ENCODE measurements around the gene SIAH2. TPM values are rescaled to one million over a fixed set of nuclear protein-coding genes. Genes with fewer than 3 reads are reported as not detected.

The SIAH2 gene
- total and polyA plus RNA-seq, 2 of the 8 experiments (the other 6 are each of a cell fraction or from before 2014, with no cell fraction given) = 23.9 to 34.2 TPM

DNA sequence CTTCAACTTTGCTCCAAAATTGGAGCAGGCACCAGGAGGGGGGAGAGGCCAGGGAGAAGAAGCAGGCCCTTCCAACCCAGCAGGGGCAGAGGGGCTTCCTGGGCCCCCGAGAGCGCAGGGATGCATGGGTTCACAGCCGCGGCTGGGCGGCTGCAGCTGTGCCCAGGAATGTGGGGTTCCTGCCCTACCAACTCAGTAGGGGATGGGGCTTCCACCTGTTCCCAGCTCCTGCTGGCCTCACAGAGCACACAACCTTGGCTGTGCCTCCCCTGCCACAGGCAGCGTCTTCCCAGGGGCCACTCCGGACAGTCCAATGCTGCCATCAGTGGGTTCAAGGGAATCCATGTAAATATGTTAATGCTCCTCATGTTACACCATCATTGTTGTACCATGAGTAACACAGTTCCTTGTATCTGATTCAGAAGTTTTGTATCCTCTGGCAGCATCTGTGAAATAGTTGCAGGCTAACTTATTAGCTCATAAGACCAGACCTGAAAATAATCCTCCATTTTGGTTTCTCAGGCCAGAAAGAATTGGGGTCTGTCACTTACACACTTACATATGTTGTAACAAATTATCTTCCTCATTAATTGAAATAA lies 12.1 kb upstream of the SIAH2 start:
- ChIA-PET POLR2A (ENCODE audit: partially characterized antibody) (interaction anchor here (2.9 kb wide), 1 partner anchor 12 kb away, joined by 13 read pairs; the partner anchor contains the start of gene SIAH2), CTCF (ENCODE audit: partially characterized antibody) (interaction anchor here (0.6 to 8.2 kb wide), 6 partner anchors 9 to 370 kb away, joined by 3 to 71 read pairs (median 3); no protein-coding TSS in a partner anchor)
- Histone ChIP-seq H3K79me1 (ENCODE audit: low read depth, low read length) (no peaks in the 10 kb centered on the region), H3K27me3 (replicated peaks in 1 of 4; ENCODE audit: control insufficient read depth in 3 of 4, extremely low read depth in 1 of 4, insufficient read depth in 3 of 4, low read length in 3 of 4) (no peaks in the 10 kb centered on the region), H3K23ac (ENCODE audit: insufficient read length) (no peak overlapping the region), H3K56ac (replicated peaks; ENCODE audit: insufficient read length, low read depth, low read length) (no peak overlapping the region), H3K4ac (replicated peaks; ENCODE audit: insufficient read length, low read depth, low read length) (no peak overlapping the region), H2BK15ac (ENCODE audit: low read length) (no peak overlapping the region), H3K4me2 (ENCODE audit: insufficient read depth in 1 of 2, low read depth in 2 of 2, low read length in 2 of 2) (no peak overlapping the region), H3K9me3 (ENCODE audit: insufficient read depth in 2 of 2, low read depth in 1 of 2, low read length in 1 of 2) (peaks cover 3% of the 10 kb centered on the region in 2 experiments; a peak in 2 of 4 replicates), H4K8ac (ENCODE audit: extremely low read depth, insufficient read depth, low read length) (no peak overlapping the region), H4K20me1 (replicated peaks in 1 of 2; ENCODE audit: control insufficient read depth in 1 of 2, insufficient read depth in 2 of 2, low read length in 2 of 2) (no peaks in the 10 kb centered on the region), H4K91ac (replicated peaks; ENCODE audit: insufficient read length, low read length) (no peak overlapping the region), H3K36me3 (ENCODE audit: control insufficient read depth in 2 of 4, insufficient read depth in 4 of 4, low read length in 3 of 4) (no peaks in the 10 kb centered on the region), H3K27ac (ENCODE audit: low read depth, low read length) (no peak overlapping the region), H2AK5ac (ENCODE audit: low read depth, low read length) (no peak overlapping the region), H2BK120ac (replicated peaks; ENCODE audit: low read depth, low read length) (no peak overlapping the region), H2BK5ac (ENCODE audit: low read depth, low read length) (no peak overlapping the region), H3K4me1 (replicated peaks in 1 of 4; ENCODE audit: control insufficient read depth in 3 of 4, insufficient read depth in 4 of 4, low read length in 3 of 4) (no peaks in the 10 kb centered on the region), H2AFZ (ENCODE audit: low read length) (no peak overlapping the region), H3K14ac (ENCODE audit: insufficient read length) (no peak overlapping the region), H4K5ac (ENCODE audit: insufficient read length, low read depth, low read length) (no peak overlapping the region), H3K18ac (ENCODE audit: extremely low read depth, low read length) (no peak overlapping the region), H2BK20ac (ENCODE audit: low read length) (no peak overlapping the region), H3K79me2 (ENCODE audit: control insufficient read depth in 1 of 2, insufficient read depth in 2 of 2, low read length in 2 of 2) (no peaks in the 10 kb centered on the region), H2BK12ac (ENCODE audit: low read depth, low read length) (no peak overlapping the region), H3K23me2 (ENCODE audit: low read depth, low read length) (no peaks in the 10 kb centered on the region), H3K4me3 (ENCODE audit: extremely low read depth in 1 of 4, insufficient read depth in 2 of 4, low read depth in 3 of 4, low read length in 4 of 4) (no peak overlapping the region), H3K9ac (replicated peaks in 1 of 4; ENCODE audit: extremely low read depth in 1 of 4, low read depth in 3 of 4, low read length in 3 of 4) (no peak overlapping the region)
- whole genome bisulfite sequencing, 2 experiments (ENCODE audit: extremely low coverage in 1 of 2, insufficient coverage in 1 of 2, insufficient read length in 1 of 2, insufficient replicate concordance in 2 of 2, low coverage in 1 of 2, low lambda C conversion rate in 2 of 2, missing lambda C conversion rate in 1 of 2) = 91% methylated on average over 7 of the region's 7 CpGs; no CpG with 5 or more reads in 1 of the 2 experiments
- no peak for DNase-seq (ENCODE audit: low read depth in 1 of 2, low spot score in 2 of 2)
- FAIRE-seq = no peak
- TF ChIP-seq GABPA (IDR thresholded peaks at IDR 0.05; ENCODE audit: borderline replicate concordance, insufficient read depth, low read length) = no peak
- no peak for TF ChIP-seq ATF3 (IDR thresholded peaks at IDR 0.05; ENCODE audit: insufficient read depth, low read depth, low read length)
- no peak for TF ChIP-seq RXRA (IDR thresholded peaks at IDR 0.05; ENCODE audit: insufficient read depth, low read depth, low read length)
- TF ChIP-seq SP4 (IDR thresholded peaks at IDR 0.05; ENCODE audit: low read length) = no peak
- no peak for TF ChIP-seq SIX5 (IDR thresholded peaks at IDR 0.05; ENCODE audit: low read depth, low read length)
- no peak for TF ChIP-seq CEBPB (IDR thresholded peaks at IDR 0.05; ENCODE audit: low read depth, low read length)
- TF ChIP-seq POLR2A (IDR thresholded peaks at IDR 0.05; ENCODE audit: control extremely low read depth in 1 of 2, low read depth in 2 of 2, low read length in 2 of 2) = no peak
